SK-N-SH treated with all-trans-retinoic acid at 6 μM for 48 hours (cell line): ENCODE measurements around the gene TBX1.

ENCODE experiments used
- BACH2 ChIP-seq: fragments of 250-450 bp; sonication (Bioruptor Pico); IDR thresholded peaks from 2 replicates; pipeline ENCODE4 v1.9.0; 2021; ENCODE audit warnings: mild to moderate bottlenecking, borderline replicate concordance
- ZC3H10 ChIP-seq: fragments of 250-450 bp; sonication (Bioruptor Pico); IDR thresholded peaks from 2 replicates; pipeline ENCODE4 v1.5.1; 2021; ENCODE audit warnings: mild to moderate bottlenecking, moderate library complexity
- ZFP30 ChIP-seq: fragments of 450-650 bp; formaldehyde crosslinking; IDR thresholded peaks from 2 replicates; pipeline ENCODE4 v1.5.0; 2022; ENCODE audit warnings: mild to moderate bottlenecking, moderate library complexity
- ZNF70 ChIP-seq: fragments of 450-650 bp; formaldehyde crosslinking; IDR thresholded peaks from 2 replicates; pipeline ENCODE4 v1.5.0; 2020; ENCODE audit warnings: mild to moderate bottlenecking, moderate library complexity
- TF ChIP-seq, protein P1 (sequence below): fragments of 250-450 bp; sonication (Bioruptor Pico); IDR thresholded peaks from 2 replicates; pipeline ENCODE4 v1.5.1; 2020; ENCODE audit warnings: low read depth, mild to moderate bottlenecking, moderate library complexity

DNA sequence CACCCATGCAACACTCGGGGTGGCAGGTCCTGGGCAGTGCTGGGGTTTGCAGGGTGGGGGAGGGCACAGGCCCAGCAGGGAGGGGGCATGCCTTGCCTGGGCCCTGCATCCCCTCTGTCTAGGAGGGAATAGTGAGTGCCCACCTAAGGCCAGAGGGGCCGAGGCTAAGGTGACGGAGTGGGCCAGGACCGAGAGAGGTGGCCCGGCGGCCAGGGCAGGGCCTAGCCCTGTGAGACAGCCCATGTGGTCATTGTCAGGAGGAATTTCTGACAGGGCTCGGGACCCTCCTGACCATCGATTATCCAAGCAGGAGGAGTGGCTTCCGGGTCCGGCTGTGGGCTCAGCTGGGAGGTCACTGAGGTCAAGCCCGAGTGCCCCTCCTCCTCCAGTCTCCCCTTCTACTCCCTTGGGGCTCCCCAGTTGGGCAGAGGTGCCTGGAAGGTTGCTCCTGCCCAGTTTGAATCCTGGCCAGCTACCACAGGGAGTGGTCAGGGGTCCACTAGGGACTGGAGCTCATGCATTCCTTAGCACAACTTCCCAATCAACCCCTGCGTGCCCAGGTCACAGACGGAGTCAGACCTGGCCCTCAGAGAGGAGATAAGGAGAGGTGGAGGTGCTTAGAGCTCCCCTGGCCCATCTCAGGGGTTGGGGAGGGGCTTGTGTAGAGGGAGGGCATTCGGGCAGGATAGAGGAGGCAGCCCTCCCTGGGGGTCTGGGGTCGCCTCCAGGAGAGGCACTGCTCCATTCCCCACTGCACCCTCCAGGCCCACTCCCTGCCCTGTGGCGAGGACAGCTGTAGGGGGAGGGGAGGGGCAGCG, 22.5 kb upstream of the TBX1 start:
- TF ChIP-seq ZC3H10, result no peak
- TF ChIP-seq ZFP30 (CRISPR knock-in tag), result no peak
- no peak for TF ChIP-seq BACH2 (CRISPR knock-in tag)
- TF ChIP-seq ZNF70 (CRISPR knock-in tag), result no peak
- TF ChIP-seq, protein P1, sequence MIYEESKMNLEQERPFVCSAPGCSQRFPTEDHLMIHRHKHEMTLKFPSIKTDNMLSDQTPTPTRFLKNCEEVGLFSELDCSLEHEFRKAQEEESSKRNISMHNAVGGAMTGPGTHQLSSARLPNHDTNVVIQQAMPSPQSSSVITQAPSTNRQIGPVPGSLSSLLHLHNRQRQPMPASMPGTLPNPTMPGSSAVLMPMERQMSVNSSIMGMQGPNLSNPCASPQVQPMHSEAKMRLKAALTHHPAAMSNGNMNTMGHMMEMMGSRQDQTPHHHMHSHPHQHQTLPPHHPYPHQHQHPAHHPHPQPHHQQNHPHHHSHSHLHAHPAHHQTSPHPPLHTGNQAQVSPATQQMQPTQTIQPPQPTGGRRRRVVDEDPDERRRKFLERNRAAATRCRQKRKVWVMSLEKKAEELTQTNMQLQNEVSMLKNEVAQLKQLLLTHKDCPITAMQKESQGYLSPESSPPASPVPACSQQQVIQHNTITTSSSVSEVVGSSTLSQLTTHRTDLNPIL, result no peak
